ENCODE data around the gene SERPINI2. TPM values are rescaled to one million over a fixed set of nuclear protein-coding genes. Genes with fewer than 3 reads are reported as not detected.

Gene SERPINI2
- total and polyA plus RNA-seq, 2 of the 8 experiments (the other 6 are each of a cell fraction or from before 2014, with no cell fraction given): 0.26 TPM; not detected in 1

- no peak overlapping the region for H2BK12ac ChIP-seq (ENCODE audit: low read depth, low read length)
- no peak overlapping the region for H3K23ac ChIP-seq (ENCODE audit: insufficient read length)
- no peaks in the 10 kb centered on the region for H4K20me1 ChIP-seq (replicated peaks in 1 of 2; ENCODE audit: control insufficient read depth in 1 of 2, insufficient read depth in 2 of 2, low read length in 2 of 2)
- no peak overlapping the region for H3K14ac ChIP-seq (ENCODE audit: insufficient read length)
- no peak for FAIRE-seq
- no peak overlapping the region for H3K56ac ChIP-seq (replicated peaks; ENCODE audit: insufficient read length, low read depth, low read length)
- peaks cover 2% of the 10 kb centered on the region; the same call in 1 of the 2 replicates for H3K23me2 ChIP-seq (ENCODE audit: low read depth, low read length)
- H3K4me1 ChIP-seq (replicated peaks in 1 of 4; ENCODE audit: control insufficient read depth in 3 of 4, insufficient read depth in 4 of 4, low read length in 3 of 4): peaks cover 0 to 12% (median under 1%) of the 10 kb centered on the region in 4 experiments; a peak in 3 of 7 replicates
- H3K36me3 ChIP-seq (ENCODE audit: control insufficient read depth in 2 of 4, insufficient read depth in 4 of 4, low read length in 3 of 4): no peaks in the 10 kb centered on the region
- no peak overlapping the region for H4K5ac ChIP-seq (ENCODE audit: insufficient read length, low read depth, low read length)
- no peak overlapping the region for H2BK15ac ChIP-seq (ENCODE audit: low read length)
- no peak overlapping the region for H3K4me3 ChIP-seq (ENCODE audit: extremely low read depth in 1 of 4, insufficient read depth in 2 of 4, low read depth in 3 of 4, low read length in 4 of 4)
- no peak for DNase-seq (ENCODE audit: low read depth in 1 of 2, low spot score in 2 of 2)
- TF ChIP-seq KDM5A (IDR thresholded peaks at IDR 0.05; ENCODE audit: low read length) (no peak), POU5F1 (IDR thresholded peaks at IDR 0.05; ENCODE audit: low read depth, low read length) (no peak), KDM1A (IDR thresholded peaks at IDR 0.05; ENCODE audit: borderline replicate concordance, low read length) (no peak), TAF1 (IDR thresholded peaks at IDR 0.05; ENCODE audit: low read depth, low read length) (no peak), ASH2L (IDR thresholded peaks at IDR 0.05; ENCODE audit: low read length) (no peak), CHD2 (IDR thresholded peaks at IDR 0.05; ENCODE audit: low read length) (no peak), EZH2 (IDR thresholded peaks at IDR 0.05; ENCODE audit: low read depth, low read length, severe bottlenecking) (no peak), SAP30 (IDR thresholded peaks at IDR 0.05; ENCODE audit: insufficient read depth, insufficient replicate concordance, low read length) (no peak), GTF2F1 (IDR thresholded peaks at IDR 0.05; ENCODE audit: borderline replicate concordance, low read depth, low read length) (no peak), ATF2 (IDR thresholded peaks at IDR 0.05; ENCODE audit: low read length) (no peak), PHF8 (conservative IDR thresholded peaks at IDR 0.05; ENCODE audit: low read depth, low read length) (no peak), RBBP5 (IDR thresholded peaks at IDR 0.05; ENCODE audit: borderline replicate concordance, low read depth, low read length) (no peak)
- ChIA-PET CTCF (ENCODE audit: partially characterized antibody) (interaction anchor here (1.1 to 1.5 kb wide), 2 partner anchors 13 to 42 kb away, joined by 3 to 4 read pairs; no protein-coding TSS in a partner anchor), POLR2A (ENCODE audit: partially characterized antibody) (no interaction called here)
- no peak overlapping the region for H2BK20ac ChIP-seq (ENCODE audit: low read length)
- H2AK5ac ChIP-seq (ENCODE audit: low read depth, low read length): no peak overlapping the region
- H3K79me1 ChIP-seq (ENCODE audit: low read depth, low read length): no peaks in the 10 kb centered on the region
- H3K4ac ChIP-seq (replicated peaks; ENCODE audit: insufficient read length, low read depth, low read length): no peak overlapping the region
- H2BK5ac ChIP-seq (ENCODE audit: low read depth, low read length): no peak overlapping the region
- H3K27ac ChIP-seq (ENCODE audit: low read depth, low read length): no peak overlapping the region
- H3K9me3 ChIP-seq (ENCODE audit: insufficient read depth in 2 of 2, low read depth in 1 of 2, low read length in 1 of 2): no peaks in the 10 kb centered on the region
- H2BK120ac ChIP-seq (replicated peaks; ENCODE audit: low read depth, low read length): no peak overlapping the region
- no peaks in the 10 kb centered on the region for H3K27me3 ChIP-seq (replicated peaks in 1 of 4; ENCODE audit: control insufficient read depth in 3 of 4, extremely low read depth in 1 of 4, insufficient read depth in 3 of 4, low read length in 3 of 4)
- H3K18ac ChIP-seq (ENCODE audit: extremely low read depth, low read length): no peak overlapping the region
- H3K4me2 ChIP-seq (ENCODE audit: insufficient read depth in 1 of 2, low read depth in 2 of 2, low read length in 2 of 2): no peak overlapping the region
- no peak overlapping the region for H4K91ac ChIP-seq (replicated peaks; ENCODE audit: insufficient read length, low read length)
- WGBS, 2 experiments (ENCODE audit: extremely low coverage in 1 of 2, insufficient coverage in 1 of 2, insufficient read length in 1 of 2, insufficient replicate concordance in 2 of 2, low coverage in 1 of 2, low lambda C conversion rate in 2 of 2, missing lambda C conversion rate in 1 of 2): 91% methylated on average over 2 of the region's 2 CpGs; no CpG with 5 or more reads in 1 of the 2 experiments
- no peak overlapping the region; the same call in 1 of the 2 replicates for H2AFZ ChIP-seq (ENCODE audit: low read length)
- no peaks in the 10 kb centered on the region for H3K79me2 ChIP-seq (ENCODE audit: control insufficient read depth in 1 of 2, insufficient read depth in 2 of 2, low read length in 2 of 2)
- H3K9ac ChIP-seq (replicated peaks in 1 of 4; ENCODE audit: extremely low read depth in 1 of 4, low read depth in 3 of 4, low read length in 3 of 4): no peak overlapping the region
- H4K8ac ChIP-seq (ENCODE audit: extremely low read depth, insufficient read depth, low read length): no peak overlapping the region
Measured at GRCh38 chr3:167450675-167451074, 23.2 kb downstream of the SERPINI2 start.

All from H1 (cell line).